K562 (cell line): ENCODE results near the gene TMEM150A.

ENCODE experiments used
- CEBPB ChIP-seq: fragments of 450-650 bp; IDR thresholded peaks from 2 replicates; pipeline ENCODE4 v1.6.1; 2016; ENCODE audit warnings: missing genetic modification characterization, missing compliant biosample characterization
- DPF2 ChIP-seq: fragments of 450-650 bp; IDR thresholded peaks from 2 replicates; pipeline ENCODE4 v1.6.1; 2016
- EGR1 ChIP-seq: fragments of 450-650 bp; conservative IDR thresholded peaks from 2 replicates; pipeline ENCODE4 v1.6.1; 2017; ENCODE audit warnings: mild to moderate bottlenecking
- EZH2 ChIP-seq: IDR thresholded peaks from 2 replicates; pipeline ENCODE4 v1.6.1; 2012; ENCODE audit warnings: low read depth, mild to moderate bottlenecking, inconsistent platforms, low read length, borderline replicate concordance
- FOXM1 ChIP-seq, 2 experiments: fragments of 450-650 bp in 1 of 2; sonication (generic) in 1 of 2; formaldehyde crosslinking in 1 of 2; IDR thresholded peaks; 2 replicates each; pipeline versions ENCODE4 v1.6.1 to v1.9.0; 2017 to 2022; ENCODE audit warnings: low read depth in 2 of 2, mild to moderate bottlenecking in 2 of 2, missing genetic modification reagents in 1 of 2, moderate library complexity in 1 of 2
- ZKSCAN1 ChIP-seq: fragments of 150-350 bp; IDR thresholded peaks from 2 replicates; pipeline ENCODE4 v1.6.1; 2016; ENCODE audit warnings: low read depth, low read length
- ZZZ3 ChIP-seq: fragments of 450-650 bp; IDR thresholded peaks from 2 replicates; pipeline ENCODE4 v1.6.1; 2016; ENCODE audit warnings: antibody characterized with exemption, mild to moderate bottlenecking, moderate library complexity
- TF ChIP-seq, protein P1 (sequence below): fragments of 450-650 bp; IDR thresholded peaks from 2 replicates; pipeline ENCODE4 v1.6.1; 2016; ENCODE audit warnings: missing biosample characterization, missing genetic modification characterization
- TF ChIP-seq, protein P2 (sequence below), 3 experiments: IDR thresholded peaks in 2 of 3; conservative IDR thresholded peaks in 1 of 3; 2 replicates each; pipeline ENCODE4 v1.5.1; 2011 to 2012; ENCODE audit warnings: low read length in 3 of 3, mild to moderate bottlenecking in 3 of 3, control low read depth in 2 of 3, improper control_type of control experiment in 1 of 3, inconsistent platforms in 1 of 3, low read depth in 1 of 3, mixed read lengths in 1 of 3, moderate library complexity in 1 of 3; ENCODE audit not compliant: insufficient read depth in 2 of 3

DNA sequence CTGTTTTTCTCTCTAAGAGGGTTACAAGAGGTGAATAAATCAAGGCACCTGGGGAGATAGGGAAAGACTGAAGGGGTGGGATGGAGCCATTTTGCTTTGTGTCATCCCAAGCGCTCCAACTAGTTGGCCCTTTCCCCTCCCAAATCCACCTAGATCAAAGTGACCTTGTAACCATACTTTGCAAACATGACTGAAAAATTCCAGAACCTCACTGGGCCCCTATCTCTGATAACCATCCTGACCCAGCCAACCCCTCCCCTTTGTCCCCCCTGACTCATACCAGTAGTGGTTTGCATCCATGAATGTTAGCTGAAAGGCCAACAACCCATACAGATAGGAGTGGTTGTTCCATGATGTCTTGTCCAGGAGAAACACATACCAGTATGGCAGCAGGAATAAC, 44.3 kb downstream of the TMEM150A start:
- no peak for TF ChIP-seq CEBPB (tag)
- TF ChIP-seq EZH2 = no peak
- TF ChIP-seq DPF2 = no peak
- TF ChIP-seq, protein P1, sequence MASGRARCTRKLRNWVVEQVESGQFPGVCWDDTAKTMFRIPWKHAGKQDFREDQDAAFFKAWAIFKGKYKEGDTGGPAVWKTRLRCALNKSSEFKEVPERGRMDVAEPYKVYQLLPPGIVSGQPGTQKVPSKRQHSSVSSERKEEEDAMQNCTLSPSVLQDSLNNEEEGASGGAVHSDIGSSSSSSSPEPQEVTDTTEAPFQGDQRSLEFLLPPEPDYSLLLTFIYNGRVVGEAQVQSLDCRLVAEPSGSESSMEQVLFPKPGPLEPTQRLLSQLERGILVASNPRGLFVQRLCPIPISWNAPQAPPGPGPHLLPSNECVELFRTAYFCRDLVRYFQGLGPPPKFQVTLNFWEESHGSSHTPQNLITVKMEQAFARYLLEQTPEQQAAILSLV (tag) = no peak
- no peak for TF ChIP-seq EGR1
- TF ChIP-seq ZZZ3 = no peak
- TF ChIP-seq FOXM1 (IDR thresholded peaks at IDR 0.05; ENCODE audit: low read depth) = no peak
- no peak for TF ChIP-seq FOXM1 (CRISPR knock-in tag; IDR thresholded peaks at IDR 0.05; ENCODE audit: low read depth)
- TF ChIP-seq, protein P2, sequence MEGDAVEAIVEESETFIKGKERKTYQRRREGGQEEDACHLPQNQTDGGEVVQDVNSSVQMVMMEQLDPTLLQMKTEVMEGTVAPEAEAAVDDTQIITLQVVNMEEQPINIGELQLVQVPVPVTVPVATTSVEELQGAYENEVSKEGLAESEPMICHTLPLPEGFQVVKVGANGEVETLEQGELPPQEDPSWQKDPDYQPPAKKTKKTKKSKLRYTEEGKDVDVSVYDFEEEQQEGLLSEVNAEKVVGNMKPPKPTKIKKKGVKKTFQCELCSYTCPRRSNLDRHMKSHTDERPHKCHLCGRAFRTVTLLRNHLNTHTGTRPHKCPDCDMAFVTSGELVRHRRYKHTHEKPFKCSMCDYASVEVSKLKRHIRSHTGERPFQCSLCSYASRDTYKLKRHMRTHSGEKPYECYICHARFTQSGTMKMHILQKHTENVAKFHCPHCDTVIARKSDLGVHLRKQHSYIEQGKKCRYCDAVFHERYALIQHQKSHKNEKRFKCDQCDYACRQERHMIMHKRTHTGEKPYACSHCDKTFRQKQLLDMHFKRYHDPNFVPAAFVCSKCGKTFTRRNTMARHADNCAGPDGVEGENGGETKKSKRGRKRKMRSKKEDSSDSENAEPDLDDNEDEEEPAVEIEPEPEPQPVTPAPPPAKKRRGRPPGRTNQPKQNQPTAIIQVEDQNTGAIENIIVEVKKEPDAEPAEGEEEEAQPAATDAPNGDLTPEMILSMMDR (IDR thresholded peaks at IDR 0.05 in 2 of 3, conservative IDR thresholded peaks at IDR 0.05 in 1 of 3; ENCODE audit: insufficient read depth in 2 of 3, low read depth in 1 of 3, low read length in 3 of 3) = no peak
- no peak for TF ChIP-seq ZKSCAN1
